Astrocyte (in vitro differentiated cells and primary cell): ENCODE data around the gene HOOK1.

ENCODE experiments used
- CTCF ChIP-seq: IDR thresholded peaks from 2 replicates; pipeline ENCODE4 v1.5.1; 2011; ENCODE audit warnings: low read depth, mild to moderate bottlenecking, inconsistent platforms, low read length, moderate library complexity; ENCODE audit not compliant: insufficient read depth
- EZH2 ChIP-seq: IDR thresholded peaks from 2 replicates; pipeline ENCODE4 v1.6.1; 2012; ENCODE audit warnings: mild to moderate bottlenecking, low read length, inconsistent platforms; ENCODE audit not compliant: insufficient read depth

GRCh38 chr1:59908084-59908483 lies 93.3 kb downstream of the HOOK1 start:
- no peak for TF ChIP-seq CTCF
- TF ChIP-seq EZH2, result no peak
